ENCODE results near the gene TSN.
"Not testable (repeated sequence)": the region's sequence is repeated elsewhere in the genome, so short reads cannot be mapped to it uniquely, and the experiment has no call there.

TSN gene

GRCh38 chr2:121801916-121802315 is 46.5 kb downstream of the TSN start:
- TF ChIP-seq ZFX (IDR thresholded peaks at IDR 0.05; ENCODE audit: borderline replicate concordance) = no peak
- no peak for TF ChIP-seq CTCF (IDR thresholded peaks at IDR 0.05)
- H3K27ac ChIP-seq = no peak overlapping the region

- no peak overlapping the region for H3K27ac ChIP-seq
- TF ChIP-seq CTCF (IDR thresholded peaks at IDR 0.05) = no peak
- no peak for TF ChIP-seq ZFX (IDR thresholded peaks at IDR 0.05; ENCODE audit: borderline replicate concordance)
Measured at GRCh38 chr2:121803503-121803902, 48.1 kb downstream of the TSN start.

- H3K27ac ChIP-seq = no peak overlapping the region
- TF ChIP-seq ZFX (IDR thresholded peaks at IDR 0.05; ENCODE audit: borderline replicate concordance) (no peak), CTCF (IDR thresholded peaks at IDR 0.05) (no peak)
Measured at GRCh38 chr2:121804340-121804739, 48.9 kb downstream of the TSN start.

GRCh38 chr2:121804997-121805765 is 49.7 kb downstream of the TSN start:
- no peak for TF ChIP-seq CTCF (IDR thresholded peaks at IDR 0.05)
- TF ChIP-seq ZFX (IDR thresholded peaks at IDR 0.05; ENCODE audit: borderline replicate concordance) = no peak
- H3K27ac ChIP-seq = no peak overlapping the region

GRCh38 chr2:121805766-121806143 is 50.3 kb downstream of the TSN start:
- no peak overlapping the region for H3K27ac ChIP-seq
- TF ChIP-seq ZFX (IDR thresholded peaks at IDR 0.05; ENCODE audit: borderline replicate concordance) (no peak), CTCF (IDR thresholded peaks at IDR 0.05) (no peak)

- H3K27ac ChIP-seq = not testable (repeated sequence)
Measured at GRCh38 chr2:121807771-121808170, 52.3 kb downstream of the TSN start.

- H3K27ac ChIP-seq = no peak overlapping the region
- TF ChIP-seq ZFX (IDR thresholded peaks at IDR 0.05; ENCODE audit: borderline replicate concordance) (no peak), CTCF (IDR thresholded peaks at IDR 0.05) (no peak)
Measured at GRCh38 chr2:121809607-121810006, 54.2 kb downstream of the TSN start.

All from 22Rv1 (cell line).